GM18505 (cell line): Measurements from ENCODE around the gene TLR8.
"Not testable (repeated sequence)": the region's sequence is repeated elsewhere in the genome, so short reads cannot be mapped to it uniquely, and the experiment has no call there.

Experiments
- ATAC-seq: cut with Tn5 transposase; IDR thresholded peaks from one replicate; pipeline ENCODE4 v1.9.1; 2021; ENCODE audit not compliant: unreplicated experiment
- POLR2A ChIP-seq: IDR thresholded peaks from 4 replicates; pipeline ENCODE4 v1.6.1; 2011; ENCODE audit warnings: borderline replicate concordance; ENCODE audit not compliant: insufficient read depth, insufficient read length; ENCODE audit errors: extremely low read depth

TLR8 gene

GRCh38 chrX:12912791-12913482 lies 6.5 kb downstream of the TLR8 start:
- ATAC-seq: no peak
- no peak for TF ChIP-seq POLR2A

- no peak for TF ChIP-seq POLR2A
- ATAC-seq: no peak
Measured at GRCh38 chrX:12917753-12918152, 11.3 kb downstream of the TLR8 start.

- no peak for TF ChIP-seq POLR2A
- ATAC-seq: no peak
Measured at GRCh38 chrX:12919051-12919450, 12.6 kb downstream of the TLR8 start.

GRCh38 chrX:12919620-12920019 lies 13.2 kb downstream of the TLR8 start:
- no peak for TF ChIP-seq POLR2A
- ATAC-seq: no peak

- no peak for TF ChIP-seq POLR2A
- ATAC-seq: no peak
Measured at GRCh38 chrX:12920990-12921389, 14.6 kb downstream of the TLR8 start.

- no peak for ATAC-seq
- no peak for TF ChIP-seq POLR2A
Measured at GRCh38 chrX:12921886-12922598, 15.6 kb downstream of the TLR8 start.

- ATAC-seq: no peak
- no peak for TF ChIP-seq POLR2A
Measured at GRCh38 chrX:12922599-12922919, 16.1 kb downstream of the TLR8 start.

- no peak for TF ChIP-seq POLR2A
- ATAC-seq: no peak
Measured at GRCh38 chrX:12929701-12930100, 23.3 kb downstream of the TLR8 start.

- no peak for ATAC-seq
- TF ChIP-seq POLR2A: no peak
Measured at GRCh38 chrX:12930150-12930549, 23.7 kb downstream of the TLR8 start.

- TF ChIP-seq POLR2A: no peak
- no peak for ATAC-seq
Measured at GRCh38 chrX:12932244-12932643, 25.8 kb downstream of the TLR8 start.

- ATAC-seq: no peak
- TF ChIP-seq POLR2A: no peak
Measured at GRCh38 chrX:12934850-12935249, 28.4 kb downstream of the TLR8 start.

- ATAC-seq: no peak
- no peak for TF ChIP-seq POLR2A
Measured at GRCh38 chrX:12936947-12937346, 30.5 kb downstream of the TLR8 start.

GRCh38 chrX:12940471-12940870 lies 34.1 kb downstream of the TLR8 start:
- ATAC-seq: not testable (repeated sequence)

GRCh38 chrX:12943592-12943991 lies 37.2 kb downstream of the TLR8 start:
- ATAC-seq: not testable (repeated sequence)

GRCh38 chrX:12944452-12944851 lies 38.0 kb downstream of the TLR8 start:
- not testable (repeated sequence) for ATAC-seq
